ENCODE measurements around the gene MAPKBP1. TPM values are rescaled to one million over a fixed set of nuclear protein-coding genes. Genes with fewer than 3 reads are reported as not detected.

Gene MAPKBP1
- total RNA-seq, 1 donor = 36.7 TPM

DNA sequence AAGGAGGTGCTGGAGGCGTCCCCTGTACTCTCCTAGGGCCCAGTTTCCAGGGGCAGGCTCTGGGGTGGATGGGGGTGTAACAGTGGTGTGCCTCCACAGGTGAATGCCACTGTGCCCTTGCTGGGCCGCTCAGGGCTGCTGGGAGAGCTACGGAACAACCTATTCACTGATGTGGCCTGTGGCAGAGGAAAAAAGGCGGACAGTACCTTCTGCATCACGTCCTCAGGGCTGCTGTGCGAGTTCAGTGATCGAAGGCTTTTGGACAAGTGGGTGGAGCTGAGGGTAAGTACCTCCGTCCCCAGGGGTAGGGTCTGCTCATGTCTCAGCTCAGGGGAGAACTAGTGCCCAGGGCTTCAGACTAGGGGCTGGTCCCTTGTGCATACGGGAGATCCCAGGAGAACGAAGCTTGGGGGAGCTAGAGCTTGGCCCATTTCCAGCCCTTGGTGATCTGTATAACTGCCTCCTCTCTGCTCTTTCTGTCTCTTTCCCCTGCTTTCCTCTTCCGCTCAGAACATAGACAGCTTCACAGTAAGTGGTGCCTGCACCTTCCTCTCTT lies 38.6 kb downstream of the MAPKBP1 start:
- TF ChIP-seq, protein P1, sequence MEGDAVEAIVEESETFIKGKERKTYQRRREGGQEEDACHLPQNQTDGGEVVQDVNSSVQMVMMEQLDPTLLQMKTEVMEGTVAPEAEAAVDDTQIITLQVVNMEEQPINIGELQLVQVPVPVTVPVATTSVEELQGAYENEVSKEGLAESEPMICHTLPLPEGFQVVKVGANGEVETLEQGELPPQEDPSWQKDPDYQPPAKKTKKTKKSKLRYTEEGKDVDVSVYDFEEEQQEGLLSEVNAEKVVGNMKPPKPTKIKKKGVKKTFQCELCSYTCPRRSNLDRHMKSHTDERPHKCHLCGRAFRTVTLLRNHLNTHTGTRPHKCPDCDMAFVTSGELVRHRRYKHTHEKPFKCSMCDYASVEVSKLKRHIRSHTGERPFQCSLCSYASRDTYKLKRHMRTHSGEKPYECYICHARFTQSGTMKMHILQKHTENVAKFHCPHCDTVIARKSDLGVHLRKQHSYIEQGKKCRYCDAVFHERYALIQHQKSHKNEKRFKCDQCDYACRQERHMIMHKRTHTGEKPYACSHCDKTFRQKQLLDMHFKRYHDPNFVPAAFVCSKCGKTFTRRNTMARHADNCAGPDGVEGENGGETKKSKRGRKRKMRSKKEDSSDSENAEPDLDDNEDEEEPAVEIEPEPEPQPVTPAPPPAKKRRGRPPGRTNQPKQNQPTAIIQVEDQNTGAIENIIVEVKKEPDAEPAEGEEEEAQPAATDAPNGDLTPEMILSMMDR (IDR thresholded peaks at IDR 0.05; ENCODE audit: insufficient read depth, low read depth, low read length) = no peak
- DNase-seq (ENCODE audit: low read depth) = no peak
- no peak overlapping the region for H3K4me3 ChIP-seq (ENCODE audit: low read depth, low read length)

DNA sequence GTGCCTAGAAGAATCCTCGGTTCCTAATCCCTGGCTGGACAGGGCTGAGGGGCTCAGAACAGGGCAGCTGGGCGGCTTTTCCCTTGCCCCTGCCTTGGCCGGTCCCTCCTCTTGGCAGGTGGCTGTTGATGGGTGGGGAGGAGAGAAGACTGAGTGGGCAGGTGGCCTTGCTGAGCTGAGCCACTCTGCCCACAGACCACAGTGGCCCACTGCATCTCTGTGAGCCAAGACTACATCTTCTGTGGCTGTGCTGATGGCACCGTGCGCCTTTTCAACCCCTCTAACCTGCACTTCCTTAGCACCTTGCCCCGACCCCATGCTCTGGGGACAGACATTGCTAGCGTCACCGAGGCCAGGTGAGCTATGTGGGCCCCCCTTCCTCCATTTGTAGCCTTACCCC lies 39.1 kb downstream of the MAPKBP1 start:
- no peak for DNase-seq (ENCODE audit: low read depth)
- TF ChIP-seq, protein P1 (IDR thresholded peaks at IDR 0.05; ENCODE audit: insufficient read depth, low read depth, low read length) = no peak
- H3K4me3 ChIP-seq (ENCODE audit: low read depth, low read length) = no peak overlapping the region

DNA sequence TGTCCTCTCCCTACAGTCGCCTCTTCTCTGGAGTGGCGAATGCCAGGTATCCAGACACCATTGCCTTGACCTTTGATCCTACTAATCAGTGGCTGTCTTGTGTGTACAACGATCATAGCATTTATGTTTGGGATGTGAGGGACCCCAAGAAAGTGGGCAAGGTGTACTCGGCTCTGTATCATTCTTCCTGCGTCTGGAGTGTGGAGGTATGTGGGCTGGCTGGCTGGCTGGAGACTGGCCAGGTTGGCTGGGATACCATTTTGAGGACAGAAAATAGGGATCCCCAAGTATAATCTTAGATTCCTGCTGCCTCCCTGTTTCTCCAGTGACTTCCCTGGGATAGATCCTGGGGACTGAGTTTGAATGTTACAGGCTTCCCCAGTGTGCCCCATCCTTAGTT lies 40.2 kb downstream of the MAPKBP1 start:
- H3K4me3 ChIP-seq (ENCODE audit: low read depth, low read length) = no peak overlapping the region
- TF ChIP-seq, protein P1 (IDR thresholded peaks at IDR 0.05; ENCODE audit: insufficient read depth, low read depth, low read length) = no peak
- no peak for DNase-seq (ENCODE audit: low read depth)

- TF ChIP-seq, protein P1 (IDR thresholded peaks at IDR 0.05; ENCODE audit: insufficient read depth, low read depth, low read length) = no peak
- no peak for DNase-seq (ENCODE audit: low read depth)
- no peak overlapping the region for H3K4me3 ChIP-seq (ENCODE audit: low read depth, low read length)
Observed at GRCh38 chr15:41816788-41817187, 42.5 kb downstream of the MAPKBP1 start.

GRCh38 chr15:41817327-41817726 lies 43.0 kb downstream of the MAPKBP1 start:
- no peak for DNase-seq (ENCODE audit: low read depth)
- TF ChIP-seq, protein P1 (IDR thresholded peaks at IDR 0.05; ENCODE audit: insufficient read depth, low read depth, low read length) = no peak
- no peak overlapping the region for H3K4me3 ChIP-seq (ENCODE audit: low read depth, low read length)

DNA sequence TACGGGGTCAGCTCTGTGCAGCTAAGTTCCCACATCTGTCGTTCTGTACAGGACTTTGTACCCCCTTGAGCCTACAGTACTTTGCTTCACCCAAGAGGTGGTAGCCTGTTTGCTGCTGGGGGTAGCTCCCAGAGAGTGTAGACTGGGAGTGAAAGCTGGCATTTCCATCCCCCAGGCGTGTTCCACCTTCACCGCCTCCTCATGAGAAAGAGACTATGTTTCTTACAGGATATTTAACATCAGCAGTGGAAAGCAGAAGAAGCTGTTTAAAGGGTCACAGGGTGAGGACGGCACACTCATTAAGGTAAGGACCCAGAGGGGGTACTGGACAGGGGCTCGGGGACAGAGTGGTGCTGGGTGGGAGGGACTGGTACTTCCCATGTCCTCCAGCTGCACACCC lies 43.5 kb downstream of the MAPKBP1 start:
- DNase-seq (ENCODE audit: low read depth) = no peak
- TF ChIP-seq, protein P1 (IDR thresholded peaks at IDR 0.05; ENCODE audit: insufficient read depth, low read depth, low read length) = no peak
- no peak overlapping the region for H3K4me3 ChIP-seq (ENCODE audit: low read depth, low read length)

GRCh38 chr15:41819455-41820050 lies 45.3 kb downstream of the MAPKBP1 start:
- TF ChIP-seq, protein P1 (IDR thresholded peaks at IDR 0.05; ENCODE audit: insufficient read depth, low read depth, low read length) = no peak
- no peak overlapping the region for H3K4me3 ChIP-seq (ENCODE audit: low read depth, low read length)
- no peak for DNase-seq (ENCODE audit: low read depth)
